ENCODE results near the gene CLNK. TPM values are rescaled to one million over a fixed set of nuclear protein-coding genes. Genes with fewer than 3 reads are reported as not detected.

The CLNK gene
- total and polyA plus RNA-seq, 2 of the 8 experiments (the other 6 are each of a cell fraction or from before 2014, with no cell fraction given) = not detected

- TF ChIP-seq CTCF (IDR thresholded peaks at IDR 0.05; ENCODE audit: control extremely low read depth in 1 of 3, insufficient read depth in 1 of 3, low read depth in 1 of 3, low read length in 3 of 3) (no peak), SIN3A (conservative IDR thresholded peaks at IDR 0.05 in 1 of 2, IDR thresholded peaks at IDR 0.05 in 1 of 2; ENCODE audit: low read depth in 1 of 2, low read length in 2 of 2) (no peak), POLR2A (IDR thresholded peaks at IDR 0.05; ENCODE audit: control extremely low read depth in 1 of 2, low read depth in 2 of 2, low read length in 2 of 2) (no peak), TCF12 (IDR thresholded peaks at IDR 0.05; ENCODE audit: low read depth, low read length) (no peak), HDAC2 (IDR thresholded peaks at IDR 0.05; ENCODE audit: borderline replicate concordance in 1 of 2, low read depth in 2 of 2, low read length in 2 of 2) (no peak), BRCA1 (IDR thresholded peaks at IDR 0.05; ENCODE audit: low read depth, low read length) (no peak), GABPA (IDR thresholded peaks at IDR 0.05; ENCODE audit: borderline replicate concordance, insufficient read depth, low read length) (no peak)
Observed at GRCh38 chr4:10530137-10530786, 154.3 kb downstream of the CLNK start (continued).
